Right hindlimb (tissue), 1 donor: ENCODE results near the gene MAPK11.

Source experiments
- DNase-seq: peaks from one replicate; pipeline ENCODE4 v3.0.0-alpha.2; 2018

Gene MAPK11

GRCh38 chr22:50307890-50308596 lies 37.9 kb upstream of the MAPK11 start:
- DNase-seq = peak; percentile 52

- DNase-seq = peak; percentile 91
Observed at GRCh38 chr22:50306753-50307749, 36.9 kb upstream of the MAPK11 start, which contains the start of gene PLXNB2. Gene PLXNB2, minus strand, starts transcription at chr22:50307646. Its CDS starts 17,062 bp downstream, at chr22:50290584.

GRCh38 chr22:50305923-50306566 lies 35.9 kb upstream of the MAPK11 start:
- peak; percentile 89 for DNase-seq

GRCh38 chr22:50305393-50305922 lies 35.3 kb upstream of the MAPK11 start:
- no peak for DNase-seq

GRCh38 chr22:50304528-50305392 lies 34.6 kb upstream of the MAPK11 start:
- peak; percentile 49 for DNase-seq

GRCh38 chr22:50303848-50304527 lies 33.8 kb upstream of the MAPK11 start:
- peak; percentile 38 for DNase-seq

- peak; percentile 34 for DNase-seq
Observed at GRCh38 chr22:50303515-50303847, 33.3 kb upstream of the MAPK11 start.

- peak; percentile 47 for DNase-seq
Observed at GRCh38 chr22:50302564-50302963, 32.4 kb upstream of the MAPK11 start.

- DNase-seq = peak; percentile 53
Observed at GRCh38 chr22:50302041-50302541, 31.9 kb upstream of the MAPK11 start.

- peak; percentile 80 for DNase-seq
Observed at GRCh38 chr22:50301581-50301991, 31.4 kb upstream of the MAPK11 start.

- peak; percentile 19 for DNase-seq
Observed at GRCh38 chr22:50300620-50301257, 30.6 kb upstream of the MAPK11 start.

- DNase-seq = peak; percentile 27
Observed at GRCh38 chr22:50299785-50300619, 29.8 kb upstream of the MAPK11 start.

- DNase-seq = peak; percentile 55
Observed at GRCh38 chr22:50298937-50299784, 29.0 kb upstream of the MAPK11 start.

- DNase-seq = no peak
Observed at GRCh38 chr22:50298266-50298637, 28.1 kb upstream of the MAPK11 start.

- DNase-seq = no peak
Observed at GRCh38 chr22:50297510-50298265, 27.5 kb upstream of the MAPK11 start.

GRCh38 chr22:50296658-50297490 lies 26.7 kb upstream of the MAPK11 start:
- DNase-seq = no peak

- DNase-seq = no peak
Observed at GRCh38 chr22:50294319-50294656, 24.1 kb upstream of the MAPK11 start.
